GM18861 (cell line): ENCODE measurements around the gene TRAF5.

Experiments used
- ATAC-seq: cut with Tn5 transposase; IDR thresholded peaks from one replicate; pipeline ENCODE4 v1.9.1; 2021; ENCODE audit not compliant: unreplicated experiment

The TRAF5 gene

DNA sequence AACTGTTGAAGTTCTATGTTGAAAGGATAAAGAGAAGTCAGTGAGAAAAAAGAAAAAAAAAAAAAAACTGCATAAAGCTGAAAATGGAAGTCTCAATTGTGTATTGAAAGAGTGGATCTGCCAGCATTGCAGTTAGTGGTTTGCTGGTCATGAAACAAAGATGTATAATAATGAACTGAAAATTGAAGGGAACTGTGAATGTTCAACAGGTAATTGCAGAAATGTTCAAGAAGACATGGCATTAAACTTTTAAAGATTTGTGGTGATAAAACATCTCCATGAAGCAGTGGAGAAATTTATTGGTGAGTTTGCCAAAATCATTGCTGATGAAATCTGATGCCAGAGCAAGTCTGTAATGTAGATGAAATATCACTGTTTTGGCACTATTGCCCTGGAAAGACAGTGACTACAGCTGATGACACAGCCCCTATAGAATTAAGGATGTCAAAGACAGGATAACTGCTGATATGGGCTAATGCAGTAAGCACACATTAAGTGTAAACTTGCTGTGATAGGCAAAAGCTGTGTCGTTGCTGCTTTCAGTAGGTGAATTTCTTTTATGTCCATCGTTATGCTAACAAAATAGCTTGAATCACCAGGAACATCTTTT lies 94.3 kb downstream of the TRAF5 start:
- ATAC-seq, result no peak

- no peak for ATAC-seq
Observed at GRCh38 chr1:211424018-211424417, 97.4 kb downstream of the TRAF5 start.
